NB4 (cell line): ENCODE results near the gene KLK8.

Source experiments
- CTCF ChIP-seq: IDR thresholded peaks from one replicate; pipeline ENCODE4 v1.5.1; 2012; ENCODE audit warnings: low read depth, low read length
- MAX ChIP-seq: IDR thresholded peaks from 2 replicates; pipeline ENCODE4 v1.6.1; 2011; ENCODE audit warnings: low read depth, low read length

DNA sequence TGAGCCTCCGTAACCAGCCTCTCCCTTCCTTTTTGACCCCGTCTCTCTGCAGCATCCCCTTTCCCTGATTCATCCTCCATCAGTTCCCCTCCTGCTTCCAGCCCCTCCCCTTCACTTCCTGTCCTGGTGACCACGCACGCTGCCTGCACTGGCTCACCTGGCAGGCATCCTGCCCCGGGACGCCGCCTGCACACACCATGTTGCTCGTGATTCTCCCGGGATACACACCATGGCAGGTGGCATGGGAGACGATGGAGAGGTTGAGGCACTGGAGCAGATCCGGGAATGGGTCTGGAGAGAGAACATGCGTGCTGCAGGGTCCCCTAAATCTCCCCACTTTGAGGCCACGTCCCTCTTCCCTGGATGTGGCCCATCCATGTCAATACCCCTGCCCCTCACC lies 29.2 kb upstream of the KLK8 start:
- TF ChIP-seq MAX: no peak
- no peak for TF ChIP-seq CTCF
